ENCODE results near the gene SAG.

The SAG gene

GRCh38 chr2:233349005-233349998, 41.7 kb downstream of the SAG start:
- no peak for DNase-seq
- H3K36me3 Mint-ChIP-seq, result peaks cover 6% of the 10 kb centered on the region
- peaks cover 50% of the 10 kb centered on the region for H3K27me3 Mint-ChIP-seq
- peak overlapping the region; percentile 2 for H3K27ac Mint-ChIP-seq
- no peak overlapping the region for H3K4me3 Mint-ChIP-seq
- peaks cover 49% of the 10 kb centered on the region for H3K4me1 Mint-ChIP-seq
- H3K9me3 Mint-ChIP-seq, result no peaks in the 10 kb centered on the region
- CTCF ChIA-PET, result interaction anchor here (0.7 to 1.4 kb wide), 2 partner anchors 12 to 32 kb away, joined by 3 read pairs; no protein-coding TSS in a partner anchor

- H3K27ac Mint-ChIP-seq, result no peak overlapping the region
- CTCF ChIA-PET, result no interaction called here
- peaks cover 55% of the 10 kb centered on the region for H3K4me1 Mint-ChIP-seq
- DNase-seq, result no peak
- peaks cover 12% of the 10 kb centered on the region for H3K36me3 Mint-ChIP-seq
- H3K4me3 Mint-ChIP-seq, result no peak overlapping the region
- H3K9me3 Mint-ChIP-seq, result no peaks in the 10 kb centered on the region
- H3K27me3 Mint-ChIP-seq, result peaks cover 46% of the 10 kb centered on the region
Observed at GRCh38 chr2:233350708-233351107, 43.1 kb downstream of the SAG start.

GRCh38 chr2:233351423-233351822, 43.8 kb downstream of the SAG start:
- DNase-seq, result no peak
- Mint-ChIP-seq H3K4me1 (peaks cover 62% of the 10 kb centered on the region), H3K36me3 (peaks cover 19% of the 10 kb centered on the region), H3K4me3 (no peak overlapping the region), H3K9me3 (no peaks in the 10 kb centered on the region), H3K27me3 (peaks cover 43% of the 10 kb centered on the region), H3K27ac (no peak overlapping the region)
- CTCF ChIA-PET, result no interaction called here

- peaks cover 28% of the 10 kb centered on the region for H3K36me3 Mint-ChIP-seq
- H3K4me3 Mint-ChIP-seq, result no peak overlapping the region
- H3K27me3 Mint-ChIP-seq, result peaks cover 38% of the 10 kb centered on the region
- H3K27ac Mint-ChIP-seq, result no peak overlapping the region
- peaks cover 71% of the 10 kb centered on the region for H3K4me1 Mint-ChIP-seq
- no peak for DNase-seq
- H3K9me3 Mint-ChIP-seq, result no peaks in the 10 kb centered on the region
- CTCF ChIA-PET, result no interaction called here
Observed at GRCh38 chr2:233352141-233352842, 44.7 kb downstream of the SAG start.

- no peak for DNase-seq
- peak overlapping the region; percentile 73 for H3K4me3 Mint-ChIP-seq
- H3K27ac Mint-ChIP-seq, result peak overlapping the region; percentile 83
Observed at GRCh38 chr2:233353101-233353768, 45.6 kb downstream of the SAG start.

GRCh38 chr2:233353769-233354499, 46.3 kb downstream of the SAG start, which contains the start of gene DGKD:
Gene DGKD, plus strand, starts transcription at chr2:233354494. Its CDS starts 25 bp downstream, at chr2:233354519.
- CTCF ChIA-PET, result interaction anchor here (0.6 to 1.8 kb wide), 11 partner anchors 11 to 89 kb away, joined by 3 to 11 read pairs (median 3); no protein-coding TSS in a partner anchor
- Mint-ChIP-seq H3K4me1 (peaks cover 78% of the 10 kb centered on the region), H3K9me3 (no peaks in the 10 kb centered on the region), H3K36me3 (peaks cover 41% of the 10 kb centered on the region), H3K27ac (peak within 1 kb of the TSS; percentile 83), H3K27me3 (peaks cover 22% of the 10 kb centered on the region), H3K4me3 (peak within 1 kb of the TSS; percentile 81)
- peak; percentile 77 for DNase-seq

More at GRCh38 chr2:233353101-233353768, 45.6 kb downstream of the SAG start:
- peaks cover 34% of the 10 kb centered on the region for H3K36me3 Mint-ChIP-seq
- H3K9me3 Mint-ChIP-seq, result no peaks in the 10 kb centered on the region
- H3K27me3 Mint-ChIP-seq, result peaks cover 29% of the 10 kb centered on the region
- H3K4me1 Mint-ChIP-seq, result peaks cover 76% of the 10 kb centered on the region
- CTCF ChIA-PET, result interaction anchor here (0.6 to 1.8 kb wide), 11 partner anchors 10 to 90 kb away, joined by 3 to 11 read pairs (median 3); no protein-coding TSS in a partner anchor

GRCh38 chr2:233354500-233354924, 46.9 kb downstream of the SAG start:
- peaks cover 78% of the 10 kb centered on the region for H3K4me1 Mint-ChIP-seq
- H3K4me3 Mint-ChIP-seq, result no peak overlapping the region
- DNase-seq, result no peak
- H3K27ac Mint-ChIP-seq, result no peak overlapping the region
- H3K27me3 Mint-ChIP-seq, result peaks cover 18% of the 10 kb centered on the region
- CTCF ChIA-PET, result interaction anchor here (1.0 to 1.8 kb wide), 5 partner anchors 12 to 86 kb away, joined by 3 to 11 read pairs (median 4); no protein-coding TSS in a partner anchor
- no peaks in the 10 kb centered on the region for H3K9me3 Mint-ChIP-seq
- peaks cover 45% of the 10 kb centered on the region for H3K36me3 Mint-ChIP-seq

- Mint-ChIP-seq H3K4me1 (peaks cover 82% of the 10 kb centered on the region), H3K27me3 (peaks cover 18% of the 10 kb centered on the region), H3K36me3 (peaks cover 50% of the 10 kb centered on the region), H3K4me3 (peak overlapping the region; percentile 81), H3K27ac (peak overlapping the region; percentile 13), H3K9me3 (no peaks in the 10 kb centered on the region)
- DNase-seq, result peak; percentile 36
- CTCF ChIA-PET, result interaction anchor here (1.4 to 1.8 kb wide), 2 partner anchors 23 to 24 kb away, joined by 4 to 11 read pairs; no protein-coding TSS in a partner anchor
Observed at GRCh38 chr2:233354971-233355574, 47.5 kb downstream of the SAG start.

- H3K4me1 Mint-ChIP-seq, result peaks cover 73% of the 10 kb centered on the region
- peaks cover 53% of the 10 kb centered on the region for H3K36me3 Mint-ChIP-seq
- H3K27ac Mint-ChIP-seq, result peak overlapping the region; percentile 53
- no peaks in the 10 kb centered on the region for H3K9me3 Mint-ChIP-seq
- no peak for DNase-seq
- H3K27me3 Mint-ChIP-seq, result peaks cover 18% of the 10 kb centered on the region
- CTCF ChIA-PET, result interaction anchor here (0.6 to 1.4 kb wide), 2 partner anchors 15 to 25 kb away, joined by 3 to 4 read pairs; no protein-coding TSS in a partner anchor
- H3K4me3 Mint-ChIP-seq, result peak overlapping the region; percentile 81
Observed at GRCh38 chr2:233355916-233356315, 48.3 kb downstream of the SAG start.

GRCh38 chr2:233356546-233357308, 49.1 kb downstream of the SAG start:
- Mint-ChIP-seq H3K27ac (no peak overlapping the region), H3K9me3 (no peaks in the 10 kb centered on the region), H3K27me3 (peaks cover 18% of the 10 kb centered on the region), H3K4me1 (peaks cover 71% of the 10 kb centered on the region), H3K36me3 (peaks cover 58% of the 10 kb centered on the region), H3K4me3 (peak overlapping the region; percentile 81)
- CTCF ChIA-PET, result interaction anchor here (0.6 to 1.4 kb wide), 6 partner anchors 14 to 91 kb away, joined by 3 to 4 read pairs (median 4); no protein-coding TSS in a partner anchor
- DNase-seq, result no peak

- no peak for DNase-seq
- no peaks in the 10 kb centered on the region for H3K9me3 Mint-ChIP-seq
- CTCF ChIA-PET, result interaction anchor here (1.3 kb wide), 1 partner anchor 85 kb away, joined by 4 read pairs; no protein-coding TSS in a partner anchor
- H3K4me3 Mint-ChIP-seq, result no peak overlapping the region
- peaks cover 65% of the 10 kb centered on the region for H3K36me3 Mint-ChIP-seq
- H3K27me3 Mint-ChIP-seq, result peaks cover 10% of the 10 kb centered on the region
- peaks cover 58% of the 10 kb centered on the region for H3K4me1 Mint-ChIP-seq
- H3K27ac Mint-ChIP-seq, result no peak overlapping the region
Observed at GRCh38 chr2:233358335-233358734, 50.7 kb downstream of the SAG start.

- Mint-ChIP-seq H3K36me3 (peaks cover 66% of the 10 kb centered on the region), H3K27me3 (peaks cover 4% of the 10 kb centered on the region), H3K4me1 (peaks cover 54% of the 10 kb centered on the region), H3K27ac (no peak overlapping the region), H3K9me3 (no peaks in the 10 kb centered on the region), H3K4me3 (no peak overlapping the region)
- CTCF ChIA-PET, result no interaction called here
- DNase-seq, result no peak
Observed at GRCh38 chr2:233358947-233359346, 51.3 kb downstream of the SAG start.
